IgD-negative memory B cell (primary cell): ENCODE measurements around the gene OLIG2. TPM values are rescaled to one million over a fixed set of nuclear protein-coding genes. Genes with fewer than 3 reads are reported as not detected.
A peak's percentile ranks its signal among the peaks of the same experiment; 100 is the strongest.

Source experiments
- H3K27ac Mint-ChIP-seq, 3 donors: one replicate each; pipeline ENCODE4 v1.8.0; 2020 to 2022; ENCODE audit warnings: mild to moderate bottlenecking in 3 of 3, mixed read lengths in 3 of 3, moderate library complexity in 1 of 3
- H3K27me3 Mint-ChIP-seq: one replicate; pipeline ENCODE4 v1.8.0; 2021; ENCODE audit warnings: mixed read lengths
- H3K36me3 Mint-ChIP-seq: one replicate; pipeline ENCODE4 v1.8.0; 2020; ENCODE audit warnings: mild to moderate bottlenecking, mixed read lengths
- H3K4me1 Mint-ChIP-seq, 3 donors: one replicate each; pipeline ENCODE4 v1.8.0; 2020 to 2022; ENCODE audit warnings: mixed read lengths in 3 of 3, mild to moderate bottlenecking in 1 of 3
- H3K4me3 Mint-ChIP-seq, 4 donors: one replicate each; pipeline ENCODE4 v1.8.0; 2020 to 2022; ENCODE audit warnings: mild to moderate bottlenecking in 4 of 4, mixed read lengths in 4 of 4, moderate library complexity in 3 of 4
- H3K9me3 Mint-ChIP-seq, 3 donors: one replicate each; pipeline ENCODE4 v1.8.0; 2020 to 2021; ENCODE audit warnings: mixed read lengths in 3 of 3, mild to moderate bottlenecking in 1 of 3
- polyA plus RNA-seq: library from polyadenylated mRNA; unstranded; fragments of 300-500 nt; fragmentation: Illumina TruSeq; gene quantifications from one replicate; pipeline ENCODE4 v1.2.3, GENCODE V29; 2021

OLIG2 gene
- polyA plus RNA-seq, 1 donor from 2014 or later = not detected

DNA sequence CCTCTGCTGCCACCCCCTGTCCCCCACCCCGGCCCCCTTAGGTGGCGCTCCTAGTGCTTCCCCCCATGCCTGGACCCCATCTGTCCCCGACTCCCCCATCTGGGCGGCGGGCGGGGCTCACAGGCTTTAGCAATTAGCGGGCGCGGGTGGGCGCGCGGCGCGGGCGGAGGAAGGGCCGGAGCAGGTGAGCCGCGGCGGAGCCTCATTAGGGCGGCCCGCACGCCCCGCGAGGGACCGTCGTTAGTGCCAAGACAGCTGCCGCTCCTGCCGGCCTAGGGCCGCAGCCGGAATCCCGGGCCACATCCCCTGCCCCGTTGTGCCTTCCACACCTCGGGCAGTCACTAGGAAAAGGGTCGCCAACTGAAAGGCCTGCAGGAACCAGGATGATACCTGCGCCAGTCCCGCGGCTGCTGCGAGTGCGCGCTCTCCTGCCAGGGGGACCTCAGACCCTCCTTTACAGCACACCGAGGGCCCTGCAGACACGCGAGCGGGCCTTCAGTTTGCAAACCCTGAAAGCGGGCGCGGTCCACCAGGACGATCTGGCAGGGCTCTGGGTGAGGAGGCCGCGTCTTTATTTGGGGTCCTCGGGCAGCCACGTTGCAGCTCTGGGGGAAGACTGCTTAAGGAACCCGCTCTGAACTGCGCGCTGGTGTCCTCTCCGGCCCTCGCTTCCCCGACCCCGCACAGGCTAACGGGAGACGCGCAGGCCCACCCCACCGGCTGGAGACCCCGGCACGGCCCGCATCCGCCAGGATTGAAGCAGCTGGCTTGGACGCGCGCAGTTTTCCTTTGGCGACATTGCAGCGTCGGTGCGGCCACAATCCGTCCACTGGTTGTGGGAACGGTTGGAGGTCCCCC is 7.6 kb downstream of the OLIG2 start:
- Mint-ChIP-seq H3K4me1 (peaks cover 0 to 15% (median 7%) of the 10 kb centered on the region in 3 donors), H3K9me3 (no peaks in the 10 kb centered on the region), H3K27me3 (peaks cover 39% of the 10 kb centered on the region), H3K36me3 (no peaks in the 10 kb centered on the region), H3K4me3 (no peak overlapping the region), H3K27ac (no peak overlapping the region)

DNA sequence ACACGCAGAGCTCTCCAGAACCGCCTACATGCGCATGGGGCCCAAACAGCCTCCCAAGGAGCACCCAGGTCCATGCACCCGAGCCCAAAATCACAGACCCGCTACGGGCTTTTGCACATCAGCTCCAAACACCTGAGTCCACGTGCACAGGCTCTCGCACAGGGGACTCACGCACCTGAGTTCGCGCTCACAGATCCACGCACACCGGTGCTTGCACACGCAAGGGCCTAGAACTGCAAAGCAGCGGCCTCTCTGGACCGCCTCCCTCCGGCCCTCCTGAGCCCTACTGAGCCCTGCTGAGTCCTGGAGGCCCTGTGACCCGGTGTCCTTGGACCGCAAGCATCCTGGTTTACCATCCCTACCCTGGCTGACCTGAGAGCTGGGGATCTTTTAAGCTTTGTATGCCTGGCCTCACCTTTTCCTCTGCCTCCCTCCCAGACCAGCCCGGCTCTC is 8.3 kb downstream of the OLIG2 start:
- Mint-ChIP-seq H3K4me1 (peaks cover 0 to 10% (median under 1%) of the 10 kb centered on the region in 3 donors), H3K27me3 (peaks cover 37% of the 10 kb centered on the region)

DNA sequence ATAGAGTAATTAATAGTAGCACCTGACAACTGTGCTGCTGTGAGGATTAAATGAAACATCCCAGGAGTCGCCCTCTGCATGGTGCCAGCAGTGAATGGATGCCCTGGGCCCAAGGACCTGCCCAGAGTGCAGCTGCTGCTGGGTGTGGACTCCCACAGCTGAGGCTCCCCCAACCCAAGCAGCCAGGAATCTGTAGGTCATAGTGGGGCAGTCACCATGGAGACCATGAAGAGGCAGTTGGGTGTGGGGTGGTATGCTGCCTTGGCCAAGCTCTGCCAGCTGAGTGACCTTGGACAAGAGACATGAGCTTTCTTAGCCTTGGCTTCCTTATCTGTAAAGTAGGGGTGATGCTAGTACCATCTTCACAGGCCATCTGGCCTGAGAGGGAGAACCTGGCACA is 9.4 kb downstream of the OLIG2 start:
- Mint-ChIP-seq H3K9me3 (no peaks in the 10 kb centered on the region), H3K27ac (no peak overlapping the region), H3K27me3 (peaks cover 29% of the 10 kb centered on the region), H3K4me3 (no peak overlapping the region), H3K4me1 (peaks cover 0 to 8% (median 0%) of the 10 kb centered on the region in 3 donors), H3K36me3 (no peaks in the 10 kb centered on the region)

More for the DNA sequence above, 8.3 kb downstream of the OLIG2 start:
- H3K4me3 Mint-ChIP-seq = no peak overlapping the region
- H3K36me3 Mint-ChIP-seq = no peaks in the 10 kb centered on the region
- H3K9me3 Mint-ChIP-seq = no peaks in the 10 kb centered on the region
- no peak overlapping the region for H3K27ac Mint-ChIP-seq

DNA sequence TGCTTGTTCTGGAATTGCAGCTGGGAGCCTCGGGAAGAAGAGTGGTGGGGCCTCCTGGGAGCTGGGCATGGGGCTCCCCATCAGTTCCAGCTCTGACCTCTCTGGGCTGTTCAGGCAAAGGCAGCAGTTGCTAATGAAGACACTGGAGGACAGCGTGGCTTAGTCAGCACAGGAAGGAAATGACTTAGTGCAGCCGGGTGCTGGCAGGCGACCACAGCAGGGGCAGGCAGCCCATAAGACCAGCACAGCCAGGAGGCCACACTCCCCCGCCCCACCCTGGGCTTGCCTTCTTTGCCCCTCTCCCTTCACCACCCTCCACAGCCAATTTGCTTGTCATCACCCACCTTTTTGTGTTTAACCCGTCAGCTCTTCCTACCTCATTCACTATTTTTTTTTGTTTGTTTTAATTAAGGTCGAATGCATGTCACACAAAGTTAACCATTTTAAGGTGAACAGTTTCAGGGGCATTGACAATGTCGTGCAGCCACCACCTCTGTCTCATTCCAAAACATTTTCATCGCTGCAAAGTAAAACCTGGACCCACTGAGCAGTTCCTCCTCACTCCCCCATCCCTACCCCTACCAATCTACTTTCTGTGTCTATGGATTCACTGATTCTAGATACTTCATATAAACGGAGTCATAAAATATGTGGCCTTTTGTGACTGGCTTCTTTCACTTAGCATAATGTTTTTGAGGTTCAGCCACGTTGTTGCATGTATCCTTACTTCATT is 10.9 kb downstream of the OLIG2 start:
- Mint-ChIP-seq H3K4me1 (peaks cover 0 to 8% (median 0%) of the 10 kb centered on the region in 3 donors), H3K36me3 (no peaks in the 10 kb centered on the region), H3K27me3 (peaks cover 28% of the 10 kb centered on the region), H3K27ac (no peak overlapping the region), H3K9me3 (no peaks in the 10 kb centered on the region), H3K4me3 (no peak overlapping the region)

DNA sequence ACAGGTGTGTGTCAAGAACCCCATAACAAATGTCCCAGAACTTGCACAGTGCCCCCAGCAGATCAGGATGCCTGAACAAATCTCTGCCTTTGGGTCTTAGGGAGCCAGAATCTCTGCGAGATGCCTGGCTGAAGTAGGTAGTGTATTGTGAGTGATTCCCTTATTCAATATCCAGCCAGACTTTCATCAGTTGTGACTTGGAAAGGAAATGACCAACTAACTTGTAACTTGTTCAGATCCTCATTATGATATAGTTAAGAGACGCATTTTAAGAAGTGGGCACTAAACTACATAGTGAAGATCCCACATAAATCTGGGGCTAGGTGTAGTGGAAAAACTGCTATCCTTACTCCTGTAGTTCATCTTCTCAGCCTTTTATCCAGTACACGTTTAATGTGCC is 11.8 kb downstream of the OLIG2 start:
- no peaks in the 10 kb centered on the region for H3K36me3 Mint-ChIP-seq
- H3K4me3 Mint-ChIP-seq = no peak overlapping the region
- no peak overlapping the region for H3K27ac Mint-ChIP-seq
- peaks cover 24% of the 10 kb centered on the region for H3K27me3 Mint-ChIP-seq
- H3K9me3 Mint-ChIP-seq = no peaks in the 10 kb centered on the region
- H3K4me1 Mint-ChIP-seq = peaks cover 0 to 8% (median 0%) of the 10 kb centered on the region in 3 donors

DNA sequence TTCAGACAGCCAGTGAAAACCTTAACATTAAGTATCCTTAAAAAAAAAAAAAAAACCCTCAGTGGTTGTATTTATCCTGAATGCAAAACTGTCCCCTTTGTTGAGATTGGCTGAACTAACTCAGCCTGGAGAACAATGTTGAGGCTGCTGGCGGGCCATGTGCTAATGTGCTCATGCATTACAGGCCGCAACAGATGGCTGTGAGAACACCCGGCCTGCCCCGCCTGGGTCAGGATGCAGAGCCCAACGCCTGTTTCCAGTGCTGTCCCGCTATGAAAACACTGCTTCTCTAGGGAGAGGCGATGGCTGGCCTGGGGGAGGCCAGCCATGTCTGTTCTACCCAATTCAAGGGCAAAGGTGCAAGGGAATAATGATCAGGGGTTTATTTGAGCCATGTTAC is 13.8 kb downstream of the OLIG2 start:
- H3K4me1 Mint-ChIP-seq = peaks cover 0 to 8% (median 0%) of the 10 kb centered on the region in 3 donors
- peaks cover 0 to 2% (median 0%) of the 10 kb centered on the region in 3 donors for H3K9me3 Mint-ChIP-seq
- H3K27me3 Mint-ChIP-seq = peaks cover 25% of the 10 kb centered on the region
- H3K27ac Mint-ChIP-seq = no peak overlapping the region
- no peaks in the 10 kb centered on the region for H3K36me3 Mint-ChIP-seq
- H3K4me3 Mint-ChIP-seq = no peak overlapping the region

DNA sequence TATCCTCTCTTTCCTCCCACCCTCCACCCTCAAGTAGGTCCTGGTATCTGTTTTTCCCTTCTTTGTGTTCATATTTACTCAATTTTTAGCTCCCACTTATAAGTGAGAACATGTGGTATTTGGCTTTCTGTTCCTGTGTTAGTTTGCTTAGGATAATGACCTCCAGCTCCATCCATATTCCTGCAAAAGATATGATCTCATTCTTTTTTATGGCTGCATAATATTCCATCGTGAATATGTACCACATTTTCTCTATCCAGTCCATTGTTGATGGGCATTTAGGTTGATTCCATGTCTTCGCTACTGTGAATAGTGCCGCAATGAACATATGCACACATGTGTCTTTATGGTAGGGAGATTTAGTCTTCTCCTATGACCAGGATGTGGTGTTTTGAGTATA is 14.5 kb downstream of the OLIG2 start:
- Mint-ChIP-seq H3K4me1 (peaks cover 0 to 8% (median 0%) of the 10 kb centered on the region in 3 donors), H3K4me3 (no peak overlapping the region), H3K27ac (no peak overlapping the region), H3K27me3 (peaks cover 25% of the 10 kb centered on the region), H3K36me3 (no peaks in the 10 kb centered on the region), H3K9me3 (peaks cover 0 to 2% (median 0%) of the 10 kb centered on the region in 3 donors)

DNA sequence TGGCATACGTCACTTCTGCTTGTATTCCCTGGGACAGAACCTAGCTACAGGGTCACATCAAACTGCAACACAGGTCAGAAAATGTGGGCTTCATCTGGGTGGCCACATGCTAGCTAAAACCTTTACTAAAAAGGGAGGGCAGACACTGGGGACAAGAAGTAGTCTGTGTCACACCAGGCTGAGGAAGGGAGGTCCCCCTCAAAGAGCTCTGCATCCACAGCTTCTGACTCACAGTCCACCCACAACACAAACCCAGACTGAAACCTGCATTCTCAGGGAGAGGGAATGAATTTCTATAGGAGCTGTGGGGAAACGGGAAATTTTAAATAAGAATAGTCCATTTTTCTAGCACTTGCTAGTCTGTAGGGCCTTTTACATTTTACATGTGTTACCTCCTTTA is 16.2 kb downstream of the OLIG2 start:
- Mint-ChIP-seq H3K36me3 (no peaks in the 10 kb centered on the region), H3K27me3 (peaks cover 23% of the 10 kb centered on the region)

DNA sequence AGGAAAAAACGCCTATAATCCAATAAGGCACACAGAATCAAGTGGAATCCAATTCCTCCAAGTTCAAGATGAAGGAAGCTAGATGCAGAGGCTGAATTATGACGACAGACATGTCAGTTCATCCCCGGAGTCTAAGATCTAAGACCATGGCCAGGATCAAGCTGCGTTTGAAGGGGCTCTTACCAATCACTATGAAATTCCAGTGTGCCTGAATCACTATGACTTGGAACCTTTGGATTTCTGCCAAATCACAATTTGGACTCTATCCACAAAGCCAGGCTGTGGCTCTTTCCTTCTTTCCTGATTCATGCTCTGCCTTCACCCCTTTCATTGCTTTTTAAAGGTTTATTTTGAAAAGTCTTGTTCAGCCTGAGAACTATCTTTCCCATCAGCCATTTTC is 17.1 kb downstream of the OLIG2 start:
- H3K4me3 Mint-ChIP-seq = no peak overlapping the region
- H3K27me3 Mint-ChIP-seq = peaks cover 21% of the 10 kb centered on the region
- no peak overlapping the region for H3K27ac Mint-ChIP-seq
- peaks cover 0 to 2% (median 0%) of the 10 kb centered on the region in 3 donors for H3K9me3 Mint-ChIP-seq
- no peaks in the 10 kb centered on the region for H3K4me1 Mint-ChIP-seq
- no peaks in the 10 kb centered on the region for H3K36me3 Mint-ChIP-seq

More for the DNA sequence above, 16.2 kb downstream of the OLIG2 start:
- Mint-ChIP-seq H3K4me1 (peaks cover 0 to 2% (median 0%) of the 10 kb centered on the region in 3 donors), H3K27ac (peak overlapping the region in 1 of 3 donors; percentile 68), H3K4me3 (no peak overlapping the region), H3K9me3 (peaks cover 0 to 2% (median 0%) of the 10 kb centered on the region in 3 donors)

DNA sequence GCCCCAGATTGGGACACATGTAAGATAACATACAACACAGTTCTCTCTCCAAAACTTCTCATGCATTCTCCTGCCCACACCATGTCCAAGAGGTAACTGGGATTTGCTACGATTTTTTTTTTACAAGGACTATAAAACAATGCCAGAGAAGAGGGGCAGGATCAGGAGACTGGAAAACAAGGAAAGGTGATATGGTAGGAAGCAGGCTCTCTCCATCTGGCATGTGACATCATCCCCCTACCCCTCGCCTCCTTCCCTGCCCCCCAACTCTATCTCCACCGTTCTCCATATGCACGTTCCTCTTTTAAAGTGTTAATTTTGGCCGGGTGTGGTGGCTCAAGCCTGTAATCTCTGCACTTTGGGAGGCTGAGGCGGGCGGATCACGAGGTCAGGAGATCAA is 20.7 kb downstream of the OLIG2 start:
- H3K27ac Mint-ChIP-seq = no peak overlapping the region
- H3K36me3 Mint-ChIP-seq = no peaks in the 10 kb centered on the region
- H3K4me1 Mint-ChIP-seq = no peaks in the 10 kb centered on the region
- peaks cover 0 to 2% (median 0%) of the 10 kb centered on the region in 3 donors for H3K9me3 Mint-ChIP-seq
- H3K4me3 Mint-ChIP-seq = no peak overlapping the region
- H3K27me3 Mint-ChIP-seq = peaks cover 9% of the 10 kb centered on the region

DNA sequence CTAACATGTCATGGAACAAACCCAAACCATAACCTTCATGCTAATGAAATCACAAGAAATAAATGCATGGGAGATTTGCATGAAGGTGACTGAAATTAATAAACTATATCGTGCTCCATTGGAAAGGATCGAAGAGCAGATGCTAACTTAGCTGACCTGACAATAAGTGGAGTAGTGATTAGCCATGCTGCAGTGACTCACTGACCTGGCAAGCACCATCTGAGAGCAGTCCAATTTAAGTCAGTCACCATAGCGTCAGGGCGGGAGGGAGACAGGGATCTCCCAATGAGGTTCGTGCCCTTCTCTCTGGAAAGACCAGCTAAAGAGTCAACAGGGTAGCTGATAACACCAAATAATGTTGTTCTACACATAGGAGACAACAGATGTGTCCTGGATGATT is 21.5 kb downstream of the OLIG2 start:
- H3K27me3 Mint-ChIP-seq = peaks cover 10% of the 10 kb centered on the region
- H3K4me3 Mint-ChIP-seq = no peak overlapping the region
- peaks cover 0 to 2% (median 0%) of the 10 kb centered on the region in 3 donors for H3K9me3 Mint-ChIP-seq
- no peaks in the 10 kb centered on the region for H3K4me1 Mint-ChIP-seq
- H3K36me3 Mint-ChIP-seq = no peaks in the 10 kb centered on the region
- H3K27ac Mint-ChIP-seq = no peak overlapping the region

DNA sequence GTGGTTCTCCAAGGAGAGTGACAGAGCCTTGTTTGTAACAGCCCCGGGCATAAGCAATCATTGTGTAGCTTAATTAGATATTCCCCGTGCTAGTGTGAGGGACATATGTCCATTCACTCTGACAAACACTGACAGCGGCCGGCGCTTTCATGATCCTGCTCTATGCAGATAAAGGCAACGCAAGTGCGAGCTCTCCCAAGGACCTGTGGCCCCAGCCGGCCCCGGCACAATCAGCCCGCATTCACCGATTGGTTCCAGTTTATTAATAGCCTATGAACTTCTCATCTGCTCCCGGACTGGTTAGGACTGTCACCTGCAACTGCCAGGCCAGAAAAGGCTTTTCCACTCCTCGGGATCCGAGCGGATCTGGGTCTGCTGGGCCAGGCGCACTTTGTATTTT is 26.2 kb downstream of the OLIG2 start:
- H3K27ac Mint-ChIP-seq = no peak overlapping the region
- H3K27me3 Mint-ChIP-seq = peaks cover 19% of the 10 kb centered on the region
- no peaks in the 10 kb centered on the region for H3K4me1 Mint-ChIP-seq
- no peaks in the 10 kb centered on the region for H3K9me3 Mint-ChIP-seq
- H3K4me3 Mint-ChIP-seq = no peak overlapping the region
- no peaks in the 10 kb centered on the region for H3K36me3 Mint-ChIP-seq

DNA sequence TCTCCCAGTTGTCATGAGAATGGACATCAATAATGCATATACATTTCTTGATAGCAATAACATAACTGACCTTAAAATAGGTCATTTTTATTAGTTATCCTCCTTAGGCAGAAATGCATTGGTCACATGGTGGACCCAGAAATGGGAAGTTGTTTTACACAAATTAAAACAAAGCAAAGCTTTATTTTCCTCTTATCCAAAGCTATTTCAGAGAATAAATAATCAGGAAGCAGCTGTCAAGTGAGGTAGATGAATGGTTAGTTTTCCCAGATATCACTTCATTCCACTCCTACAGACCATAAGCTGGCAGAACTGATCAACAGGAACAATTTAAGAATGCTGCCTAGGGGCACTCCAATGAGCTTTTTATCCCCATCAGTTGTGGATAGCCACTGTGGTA is 28.2 kb downstream of the OLIG2 start:
- H3K9me3 Mint-ChIP-seq = no peaks in the 10 kb centered on the region
- H3K27me3 Mint-ChIP-seq = peaks cover 16% of the 10 kb centered on the region
- H3K27ac Mint-ChIP-seq = no peak overlapping the region
- no peaks in the 10 kb centered on the region for H3K36me3 Mint-ChIP-seq
- no peak overlapping the region for H3K4me3 Mint-ChIP-seq
- no peaks in the 10 kb centered on the region for H3K4me1 Mint-ChIP-seq

DNA sequence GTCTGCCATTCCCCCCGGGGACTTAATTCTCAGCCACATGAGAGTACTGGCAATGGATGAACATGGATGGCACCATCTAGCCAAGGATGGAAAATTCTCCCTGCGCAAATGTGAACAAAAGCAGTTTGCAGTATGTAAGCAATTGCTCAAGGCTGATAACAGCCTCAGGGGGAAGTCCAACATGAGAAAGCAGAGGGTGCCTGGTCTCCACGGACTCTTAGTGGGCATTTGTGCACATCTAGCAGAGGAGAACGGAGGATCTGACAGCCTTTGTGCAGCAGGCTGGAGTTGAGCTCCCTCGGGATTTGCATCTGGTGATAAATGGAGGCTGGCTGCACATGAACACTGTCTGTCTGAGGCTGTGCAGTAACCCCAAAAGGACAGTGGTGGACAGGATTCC is 30.3 kb downstream of the OLIG2 start:
- no peaks in the 10 kb centered on the region for H3K36me3 Mint-ChIP-seq
- H3K4me3 Mint-ChIP-seq = no peak overlapping the region
- no peaks in the 10 kb centered on the region for H3K9me3 Mint-ChIP-seq
- H3K4me1 Mint-ChIP-seq = no peaks in the 10 kb centered on the region
- H3K27me3 Mint-ChIP-seq = peaks cover 19% of the 10 kb centered on the region
- no peak overlapping the region for H3K27ac Mint-ChIP-seq

DNA sequence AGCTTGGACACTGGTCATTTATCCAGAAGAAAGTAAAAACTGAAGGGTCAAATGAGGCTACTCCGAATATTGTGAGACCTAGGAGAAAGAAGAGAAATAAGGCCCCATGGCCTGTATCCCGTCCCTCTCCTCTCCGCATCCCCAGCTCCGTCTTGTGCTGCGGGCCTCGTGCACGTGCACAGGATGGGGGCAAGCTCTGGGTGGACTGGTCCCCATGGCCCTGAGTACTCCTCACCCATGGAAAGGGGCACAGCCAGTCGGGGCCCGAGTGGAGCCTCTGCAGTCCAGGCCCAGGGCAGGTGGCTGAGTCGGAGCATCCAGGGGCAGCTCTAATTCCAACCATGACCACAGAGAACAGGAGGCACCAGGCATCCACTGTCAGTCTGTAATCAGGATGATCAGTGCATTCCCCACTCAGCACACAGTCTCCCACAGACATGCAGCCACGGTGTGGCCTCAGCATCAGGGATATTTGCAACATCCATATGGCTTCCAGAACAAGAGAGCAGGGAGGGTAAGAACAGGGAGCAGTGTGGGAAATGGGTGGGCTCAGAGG is 31.7 kb downstream of the OLIG2 start:
- Mint-ChIP-seq H3K36me3 (no peaks in the 10 kb centered on the region), H3K9me3 (no peaks in the 10 kb centered on the region), H3K4me3 (peak overlapping the region in 1 of 4 donors; percentile 19), H3K4me1 (no peaks in the 10 kb centered on the region), H3K27me3 (peaks cover 25% of the 10 kb centered on the region), H3K27ac (no peak overlapping the region)
